ENCODE measurements around the gene DGKB.

DNA sequence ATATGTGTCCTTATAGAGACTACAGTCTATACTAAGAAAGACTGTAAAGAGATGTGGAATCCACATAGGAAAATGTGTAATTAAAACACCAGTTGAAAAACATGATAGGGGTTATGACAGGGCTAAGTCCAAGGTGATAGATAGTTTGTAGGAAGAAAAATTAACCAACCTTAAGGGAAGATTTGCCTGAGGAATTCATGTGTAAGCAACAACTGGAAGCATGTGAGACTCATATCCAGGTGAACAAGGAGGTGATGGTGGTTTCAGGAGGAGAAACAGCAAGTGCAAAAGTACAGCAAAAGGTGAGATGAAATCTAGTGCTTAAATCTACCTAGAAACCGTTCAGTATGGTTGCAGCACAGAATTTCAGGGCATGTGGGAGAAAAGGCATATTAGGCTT is 696.4 kb downstream of the DGKB start:
- TF ChIP-seq, protein P1, sequence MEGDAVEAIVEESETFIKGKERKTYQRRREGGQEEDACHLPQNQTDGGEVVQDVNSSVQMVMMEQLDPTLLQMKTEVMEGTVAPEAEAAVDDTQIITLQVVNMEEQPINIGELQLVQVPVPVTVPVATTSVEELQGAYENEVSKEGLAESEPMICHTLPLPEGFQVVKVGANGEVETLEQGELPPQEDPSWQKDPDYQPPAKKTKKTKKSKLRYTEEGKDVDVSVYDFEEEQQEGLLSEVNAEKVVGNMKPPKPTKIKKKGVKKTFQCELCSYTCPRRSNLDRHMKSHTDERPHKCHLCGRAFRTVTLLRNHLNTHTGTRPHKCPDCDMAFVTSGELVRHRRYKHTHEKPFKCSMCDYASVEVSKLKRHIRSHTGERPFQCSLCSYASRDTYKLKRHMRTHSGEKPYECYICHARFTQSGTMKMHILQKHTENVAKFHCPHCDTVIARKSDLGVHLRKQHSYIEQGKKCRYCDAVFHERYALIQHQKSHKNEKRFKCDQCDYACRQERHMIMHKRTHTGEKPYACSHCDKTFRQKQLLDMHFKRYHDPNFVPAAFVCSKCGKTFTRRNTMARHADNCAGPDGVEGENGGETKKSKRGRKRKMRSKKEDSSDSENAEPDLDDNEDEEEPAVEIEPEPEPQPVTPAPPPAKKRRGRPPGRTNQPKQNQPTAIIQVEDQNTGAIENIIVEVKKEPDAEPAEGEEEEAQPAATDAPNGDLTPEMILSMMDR (IDR thresholded peaks at IDR 0.05) = no peak
- TF ChIP-seq POLR2A (IDR thresholded peaks at IDR 0.05) = no peak

Data from body of pancreas (tissue), 4 donors.